CD8-positive, alpha-beta memory T cell (primary cell): ENCODE results near the gene TCF25. TPM values are rescaled to one million over a fixed set of nuclear protein-coding genes. Genes with fewer than 3 reads are reported as not detected.
"Not testable (repeated sequence)": the region's sequence is repeated elsewhere in the genome, so short reads cannot be mapped to it uniquely, and the experiment has no call there.

Experiments
- CTCF ChIA-PET: fragments of 350-600 bp; sonication (Branson Sonifier 250); formaldehyde crosslinking; loops from one replicate; lab custom pipeline; 2021; ENCODE audit warnings: antibody characterized with exemption; lab: Charles Lee
- POLR2A ChIA-PET: fragments of 350-600 bp; sonication (Branson Sonifier 250); formaldehyde crosslinking; loops from one replicate; lab custom pipeline; 2021; ENCODE audit warnings: antibody characterized with exemption; lab: Charles Lee
- DNase-seq, 5 donors: peaks; one replicate each; pipeline versions ENCODE4 v3.0.0 to v3.0.0-alpha.2; 2020 to 2022; ENCODE audit warnings: mixed read lengths in 1 of 5
- H3K27ac ChIP-seq: one replicate; pipeline ENCODE4 v1.7.0; 2013; ENCODE audit warnings: low read depth, mild to moderate bottlenecking, low read length, moderate library complexity
- H3K27me3 ChIP-seq: 2 replicates; pipeline ENCODE4 v1.7.0; 2013; ENCODE audit warnings: low read length, mild to moderate bottlenecking; ENCODE audit not compliant: insufficient read depth, poor library complexity, severe bottlenecking
- H3K36me3 ChIP-seq: 2 replicates; pipeline ENCODE4 v1.7.0; 2013; ENCODE audit warnings: mild to moderate bottlenecking, low read length, moderate library complexity; ENCODE audit not compliant: insufficient read depth
- H3K4me1 ChIP-seq: 2 replicates; pipeline ENCODE4 v1.7.0; 2013; ENCODE audit warnings: mild to moderate bottlenecking, low read length, moderate library complexity; ENCODE audit not compliant: insufficient read depth
- H3K4me3 ChIP-seq: 2 replicates; pipeline ENCODE4 v1.7.0; 2013; ENCODE audit warnings: mild to moderate bottlenecking, low read length
- H3K9me3 ChIP-seq: 2 replicates; pipeline ENCODE4 v1.7.0; 2013; ENCODE audit warnings: mild to moderate bottlenecking, low read length
- H3K27ac Mint-ChIP-seq, 8 donors: one replicate each; pipeline ENCODE4 v1.8.0; 2020 to 2021; ENCODE audit warnings: mixed read lengths in 8 of 8, mild to moderate bottlenecking in 6 of 8, inconsistent platforms in 3 of 8, moderate library complexity in 3 of 8
- H3K27me3 Mint-ChIP-seq, 2 donors: one replicate each; pipeline ENCODE4 v1.8.0; 2020 to 2021; ENCODE audit warnings: mixed read lengths in 2 of 2, mild to moderate bottlenecking in 1 of 2, moderate library complexity in 1 of 2
- H3K36me3 Mint-ChIP-seq, 3 donors: one replicate each; pipeline ENCODE4 v1.8.0; 2020 to 2021; ENCODE audit warnings: mixed read lengths in 3 of 3, inconsistent platforms in 1 of 3, mild to moderate bottlenecking in 1 of 3
- H3K4me1 Mint-ChIP-seq, 3 donors: one replicate each; pipeline ENCODE4 v1.8.0; 2020 to 2021; ENCODE audit warnings: mixed read lengths in 3 of 3, inconsistent platforms in 1 of 3, mild to moderate bottlenecking in 1 of 3
- H3K4me3 Mint-ChIP-seq, 7 donors: one replicate each; pipeline ENCODE4 v1.8.0; 2020 to 2021; ENCODE audit warnings: mixed read lengths in 7 of 7, mild to moderate bottlenecking in 6 of 7, moderate library complexity in 4 of 7, inconsistent platforms in 2 of 7
- H3K9me3 Mint-ChIP-seq, 5 donors: one replicate each; pipeline ENCODE4 v1.8.0; 2020 to 2022; ENCODE audit warnings: mixed read lengths in 5 of 5, mild to moderate bottlenecking in 3 of 5, moderate library complexity in 2 of 5, inconsistent platforms in 1 of 5
- polyA plus RNA-seq: library from polyadenylated mRNA; unstranded; fragments of 300-500 nt; fragmentation: Illumina TruSeq; gene quantifications from one replicate; pipeline ENCODE4 v1.2.3, GENCODE V29; 2021
- total RNA-seq, 2 experiments: library from RNA; stranded (reverse); gene quantifications; one replicate each; pipeline ENCODE4 v1.2.3, GENCODE V29; 2021

The TCF25 gene, protein sequence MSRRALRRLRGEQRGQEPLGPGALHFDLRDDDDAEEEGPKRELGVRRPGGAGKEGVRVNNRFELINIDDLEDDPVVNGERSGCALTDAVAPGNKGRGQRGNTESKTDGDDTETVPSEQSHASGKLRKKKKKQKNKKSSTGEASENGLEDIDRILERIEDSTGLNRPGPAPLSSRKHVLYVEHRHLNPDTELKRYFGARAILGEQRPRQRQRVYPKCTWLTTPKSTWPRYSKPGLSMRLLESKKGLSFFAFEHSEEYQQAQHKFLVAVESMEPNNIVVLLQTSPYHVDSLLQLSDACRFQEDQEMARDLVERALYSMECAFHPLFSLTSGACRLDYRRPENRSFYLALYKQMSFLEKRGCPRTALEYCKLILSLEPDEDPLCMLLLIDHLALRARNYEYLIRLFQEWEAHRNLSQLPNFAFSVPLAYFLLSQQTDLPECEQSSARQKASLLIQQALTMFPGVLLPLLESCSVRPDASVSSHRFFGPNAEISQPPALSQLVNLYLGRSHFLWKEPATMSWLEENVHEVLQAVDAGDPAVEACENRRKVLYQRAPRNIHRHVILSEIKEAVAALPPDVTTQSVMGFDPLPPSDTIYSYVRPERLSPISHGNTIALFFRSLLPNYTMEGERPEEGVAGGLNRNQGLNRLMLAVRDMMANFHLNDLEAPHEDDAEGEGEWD
- total RNA-seq (100 to 1,000 TPM; 154 to 155 TPM), polyA plus RNA-seq (121 TPM)

GRCh38 chr16:89873109-89873971 is at the start of gene TCF25:
Gene TCF25, plus strand, starts transcription at chr16:89873592. Its CDS starts 76 bp downstream, at chr16:89873668.
- peaks cover 9% of the 10 kb centered on the region for H3K36me3 ChIP-seq
- H3K4me3 ChIP-seq = peak within 1 kb of the TSS; percentile 82
- Mint-ChIP-seq H3K27ac (peak within 1 kb of the TSS; percentile 98 to 100 (median 98)), H3K27me3 (no peaks in the 10 kb centered on the region), H3K9me3 (peaks cover 3 to 7% (median 4%) of the 10 kb centered on the region in 5 donors), H3K4me3 (peak within 1 kb of the TSS; percentile 90 to 97 (median 93)), H3K4me1 (peaks cover 18 to 28% (median 21%) of the 10 kb centered on the region in 3 donors), H3K36me3 (peaks cover 5 to 33% (median 7%) of the 10 kb centered on the region in 3 donors)
- H3K4me1 ChIP-seq = peaks cover 21% of the 10 kb centered on the region
- CTCF ChIA-PET = interaction anchor here (0.6 to 4.7 kb wide), 7 partner anchors 9 to 173 kb away, joined by 3 to 25 read pairs (median 6); partner anchors contain the start of gene SPATA2L
- peaks cover 6% of the 10 kb centered on the region for H3K9me3 ChIP-seq
- H3K27ac ChIP-seq = peak within 1 kb of the TSS; percentile 98
- POLR2A ChIA-PET = interaction anchor here (0.5 to 2.9 kb wide), 19 partner anchors 8 to 558 kb away, joined by 3 to 18 read pairs (median 3); no protein-coding TSS in a partner anchor
- DNase-seq = peak; percentile 79 to 93 (median 84)
- no peaks in the 10 kb centered on the region for H3K27me3 ChIP-seq

DNA sequence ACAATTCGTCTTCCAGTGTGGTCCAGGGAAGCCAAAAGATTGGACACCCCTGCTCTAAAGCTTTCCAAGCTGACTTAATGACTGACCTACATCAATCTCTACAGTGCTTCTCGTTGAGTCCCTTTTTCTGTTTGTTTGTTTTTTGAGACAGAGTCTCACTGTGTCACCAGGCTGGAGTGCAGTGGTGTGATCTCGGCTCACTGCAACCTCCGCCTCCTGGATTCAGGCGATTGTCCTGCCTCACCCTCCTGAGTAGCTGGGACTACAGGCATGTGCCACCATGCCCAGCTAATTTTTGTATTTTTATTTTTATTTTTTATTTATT is 49.6 kb upstream of the TCF25 start:
- not testable (repeated sequence) for H3K4me3 ChIP-seq, H3K27ac Mint-ChIP-seq, H3K4me3 Mint-ChIP-seq

DNA sequence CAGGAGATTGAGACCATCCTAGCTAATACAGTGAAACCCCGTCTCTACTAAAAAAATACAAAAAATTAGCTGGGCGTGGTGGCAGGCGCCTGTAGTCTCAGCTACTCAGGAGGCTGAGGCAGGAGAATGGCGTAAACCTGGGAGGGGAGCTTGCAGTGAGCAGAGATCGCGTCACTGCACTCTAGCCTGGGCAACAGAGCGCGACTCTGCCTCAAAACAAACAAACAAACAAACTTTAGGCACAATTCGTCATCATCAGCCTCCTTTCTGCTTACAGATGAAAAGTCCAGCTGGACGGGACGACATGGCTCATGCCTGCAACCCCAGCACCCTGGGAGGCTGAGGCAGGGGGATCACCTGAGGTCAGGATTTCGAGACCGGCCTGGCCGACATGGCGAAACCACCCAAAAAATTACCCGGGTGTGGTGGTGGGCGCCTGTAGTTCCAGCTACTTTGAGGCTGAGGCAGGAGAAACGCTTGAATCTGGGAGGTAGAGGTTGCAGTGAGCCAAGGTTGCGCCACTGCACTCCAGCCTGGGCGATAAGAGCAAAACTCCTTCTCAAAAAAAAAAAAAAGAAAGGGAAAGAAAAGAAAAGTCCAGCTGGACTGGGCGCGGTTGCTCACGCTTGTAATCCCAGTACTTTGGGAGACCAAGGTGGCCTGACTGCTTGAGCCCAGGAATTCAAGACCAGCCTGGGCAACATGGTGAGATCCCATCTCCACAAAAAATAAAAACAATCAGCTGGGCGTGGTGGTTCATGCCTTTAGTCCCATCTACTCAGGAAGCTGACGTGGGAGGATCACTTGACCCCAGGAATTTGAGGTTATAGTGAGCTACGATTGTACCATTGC is 46.6 kb upstream of the TCF25 start:
- Histone ChIP-seq H3K4me3 (no peak overlapping the region), H3K36me3 (no peaks in the 10 kb centered on the region), H3K4me1 (no peaks in the 10 kb centered on the region), H3K27me3 (peaks cover 14% of the 10 kb centered on the region), H3K27ac (no peak overlapping the region), H3K9me3 (no peaks in the 10 kb centered on the region)
- Mint-ChIP-seq H3K27ac (no peak overlapping the region), H3K27me3 (peaks cover 6 to 20% of the 10 kb centered on the region in 2 donors), H3K4me3 (peak overlapping the region in 2 of 7 donors; percentile 69), H3K9me3 (no peaks in the 10 kb centered on the region), H3K36me3 (peaks cover 0 to 5% (median 0%) of the 10 kb centered on the region in 3 donors), H3K4me1 (peaks cover 7 to 17% (median 10%) of the 10 kb centered on the region in 3 donors)
- POLR2A ChIA-PET = no interaction called here
- CTCF ChIA-PET = interaction anchor here (0.8 kb wide), 1 partner anchor 34 kb away, joined by 3 read pairs; no protein-coding TSS in a partner anchor
- peak in 1 of 5 donors; percentile 30 for DNase-seq

More for the DNA sequence above, 49.6 kb upstream of the TCF25 start:
- H3K9me3 ChIP-seq, H3K36me3 Mint-ChIP-seq, H3K4me1 ChIP-seq, POLR2A ChIA-PET, H3K27me3 ChIP-seq, H3K36me3 ChIP-seq, H3K27ac ChIP-seq, H3K9me3 Mint-ChIP-seq, DNase-seq, H3K27me3 Mint-ChIP-seq: not testable (repeated sequence)
- CTCF ChIA-PET = interaction anchor here (0.8 kb wide), 1 partner anchor 118 kb away, joined by 4 read pairs; no protein-coding TSS in a partner anchor
- peaks cover 13 to 21% (median 16%) of the 10 kb centered on the region in 3 donors for H3K4me1 Mint-ChIP-seq

DNA sequence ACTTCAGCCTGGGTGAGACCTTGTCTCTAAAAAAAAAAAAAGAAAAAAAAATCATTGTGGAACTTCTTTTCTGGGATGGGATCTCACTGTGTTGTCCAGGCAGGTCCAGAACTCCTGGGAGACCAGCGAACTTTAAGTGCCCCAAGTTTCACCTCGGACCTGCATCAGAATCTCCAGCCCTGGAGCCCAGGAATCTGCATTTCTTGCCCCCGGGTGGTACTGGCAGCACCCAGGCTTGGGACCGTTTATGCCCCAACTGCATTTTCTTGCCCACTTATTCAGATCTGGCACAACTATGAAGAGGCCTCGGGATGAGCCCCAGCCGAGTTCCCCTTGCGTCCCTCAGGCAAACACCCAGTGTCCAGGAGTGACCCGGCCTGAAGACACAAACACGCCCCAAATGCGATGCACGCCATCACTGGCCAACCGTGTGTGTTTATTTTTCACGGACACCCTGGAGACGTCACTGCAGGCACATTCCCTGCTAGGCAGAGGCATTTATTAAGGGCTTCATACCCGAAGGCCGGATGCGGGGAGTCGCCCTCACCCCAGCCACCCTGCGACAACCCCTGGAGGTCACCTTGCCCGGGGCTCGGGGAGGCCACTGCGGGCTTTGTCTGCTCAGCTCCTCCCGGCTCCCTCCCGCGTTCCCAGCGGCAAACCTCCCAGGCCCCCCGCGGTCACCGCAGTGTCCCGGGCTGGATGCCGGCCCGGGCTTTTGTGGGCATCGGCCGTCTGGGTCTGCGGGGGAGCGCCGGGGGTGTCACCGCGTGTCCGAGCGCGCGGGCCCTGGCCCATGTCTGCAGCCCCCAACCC is 45.8 kb upstream of the TCF25 start:
- Histone ChIP-seq H3K27me3 (peaks cover 14% of the 10 kb centered on the region), H3K36me3 (no peaks in the 10 kb centered on the region), H3K9me3 (no peaks in the 10 kb centered on the region), H3K4me3 (no peak overlapping the region), H3K27ac (peak overlapping the region; percentile 16), H3K4me1 (no peaks in the 10 kb centered on the region)
- peak overlapping the region in 5 of 7 donors; percentile 29 to 69 (median 41) for H3K4me3 Mint-ChIP-seq
- H3K27me3 Mint-ChIP-seq = peaks cover 10 to 28% of the 10 kb centered on the region in 2 donors
- H3K4me1 Mint-ChIP-seq = peaks cover 2 to 12% (median 9%) of the 10 kb centered on the region in 3 donors
- ChIA-PET POLR2A (no interaction called here), CTCF (no interaction called here)
- H3K36me3 Mint-ChIP-seq = peaks cover 0 to 5% (median 0%) of the 10 kb centered on the region in 3 donors
- no peaks in the 10 kb centered on the region for H3K9me3 Mint-ChIP-seq
- DNase-seq = peak in 1 of 5 donors; percentile 32
- peak overlapping the region in 2 of 8 donors; percentile 33 to 74 for H3K27ac Mint-ChIP-seq

GRCh38 chr16:89828199-89828869 is 45.1 kb upstream of the TCF25 start, which contains the start of gene SPIRE2:
Gene SPIRE2, plus strand, starts transcription at chr16:89828475. Its CDS starts 76 bp downstream, at chr16:89828551.
- ChIA-PET POLR2A (no interaction called here), CTCF (no interaction called here)
- H3K36me3 ChIP-seq = no peaks in the 10 kb centered on the region
- Mint-ChIP-seq H3K4me3 (peak within 1 kb of the TSS; percentile 16 to 69 (median 53)), H3K9me3 (no peaks in the 10 kb centered on the region), H3K27ac (peak within 1 kb of the TSS in 3 of 8 donors; percentile 33 to 74 (median 39)), H3K27me3 (peaks cover 10 to 29% of the 10 kb centered on the region in 2 donors), H3K36me3 (peaks cover 0 to 5% (median 0%) of the 10 kb centered on the region in 3 donors), H3K4me1 (peaks cover 2 to 12% (median 9%) of the 10 kb centered on the region in 3 donors)
- peaks cover 14% of the 10 kb centered on the region for H3K27me3 ChIP-seq
- peak; percentile 60 to 81 (median 69) for DNase-seq
- no peaks in the 10 kb centered on the region for H3K9me3 ChIP-seq
- no peaks in the 10 kb centered on the region for H3K4me1 ChIP-seq
- peak within 1 kb of the TSS; percentile 16 for H3K27ac ChIP-seq
- H3K4me3 ChIP-seq = no peak within 1 kb of the TSS
